ENCODE results near the gene POR.

The POR gene

GRCh38 chr7:75977743-75978142 is 62.8 kb downstream of the POR start:
- TF ChIP-seq CTCF (IDR thresholded peaks at IDR 0.05) = no peak

GRCh38 chr7:75979759-75980429 is 64.9 kb downstream of the POR start:
- TF ChIP-seq CTCF (IDR thresholded peaks at IDR 0.05) = no peak

GRCh38 chr7:75980430-75981202 is 65.7 kb downstream of the POR start:
- no peak for TF ChIP-seq CTCF (IDR thresholded peaks at IDR 0.05)

GRCh38 chr7:75981203-75981452 is 66.2 kb downstream of the POR start:
- no peak for TF ChIP-seq CTCF (IDR thresholded peaks at IDR 0.05)

GRCh38 chr7:75981453-75982305 is 66.7 kb downstream of the POR start:
- TF ChIP-seq CTCF (IDR thresholded peaks at IDR 0.05) = no peak

GRCh38 chr7:75982306-75983064 is 67.5 kb downstream of the POR start:
- no peak for TF ChIP-seq CTCF (IDR thresholded peaks at IDR 0.05)

GRCh38 chr7:75983471-75984129 is 68.6 kb downstream of the POR start:
- no peak for TF ChIP-seq CTCF (IDR thresholded peaks at IDR 0.05)

All from LNCAP (cell line).